Breast epithelium (tissue), 4 donors: ENCODE results near the gene ADGB. TPM values are rescaled to one million over a fixed set of nuclear protein-coding genes. Genes with fewer than 3 reads are reported as not detected.

ENCODE experiments used
- DNase-seq, 2 donors: peaks; one replicate each; pipeline ENCODE4 v3.0.0-alpha.2; 2019; ENCODE audit warnings: low spot score in 2 of 2
- H3K27ac ChIP-seq, 2 donors: fragments of 200-600 bp; sonication (generic) in 1 of 2; one replicate each; pipeline ENCODE4 v1.5.1; 2016 to 2019; ENCODE audit warnings: mild to moderate bottlenecking in 1 of 2
- H3K27me3 ChIP-seq, 2 donors: fragments of 200-600 bp; sonication (generic) in 1 of 2; one replicate each; pipeline versions ENCODE4 v1.5.1 to v1.6.0; 2017 to 2019; ENCODE audit warnings: control low read depth in 1 of 2, mild to moderate bottlenecking in 1 of 2
- H3K36me3 ChIP-seq: fragments of 200-600 bp; one replicate; pipeline ENCODE4 v1.5.1; 2019
- H3K4me1 ChIP-seq, 2 donors: fragments of 200-600 bp; sonication (generic); one replicate each; pipeline ENCODE4 v1.5.1; 2016 to 2019; ENCODE audit warnings: control low read depth in 1 of 2
- H3K4me3 ChIP-seq, 3 donors: fragments of 200-600 bp; sonication (generic); 1 replicate in 2 of 3; 2 replicates in 1 of 3; pipeline ENCODE4 v1.5.1; 2016 to 2019; ENCODE audit warnings: mild to moderate bottlenecking in 3 of 3, moderate library complexity in 2 of 3
- H3K9me3 ChIP-seq, 2 donors: fragments of 200-600 bp; sonication (generic) in 1 of 2; one replicate each; pipeline ENCODE4 v1.5.1; 2016 to 2019; ENCODE audit warnings: control low read depth in 1 of 2
- CTCF ChIP-seq, 3 donors: fragments of 450-650 bp; IDR thresholded peaks; one replicate each; pipeline ENCODE4 v1.5.1; 2016 to 2017; ENCODE audit warnings: antibody characterized with exemption in 3 of 3, mild to moderate bottlenecking in 3 of 3, moderate library complexity in 3 of 3
- POLR2A ChIP-seq: fragments of 450-650 bp; IDR thresholded peaks from one replicate; pipeline ENCODE4 v1.6.1; 2016; ENCODE audit warnings: antibody characterized with exemption, mild to moderate bottlenecking, moderate library complexity
- POLR2AphosphoS5 ChIP-seq, 3 donors: sonication (generic); formaldehyde crosslinking; IDR thresholded peaks; one replicate each; pipeline ENCODE4 v1.6.1; 2017; ENCODE audit warnings: antibody characterized with exemption in 3 of 3
- intact Hi-C: fragments of 100-400 bp; cut with DNase I; formaldehyde crosslinking; loops from one replicate; pipeline ENCODE4 v1.15.1; 2023; ENCODE audit warnings: low total_unique reads
- total RNA-seq, 3 donors: library from RNA; depleted of rRNA; stranded (reverse); fragments of >200 nt; gene quantifications; one replicate each; pipeline ENCODE4 v1.1.0, GENCODE V29; 2016

ADGB gene
- total RNA-seq, 3 donors from 2014 or later, result not detected

- Histone ChIP-seq H3K4me3 (no peak overlapping the region), H3K36me3 (no peaks in the 10 kb centered on the region), H3K4me1 (no peaks in the 10 kb centered on the region), H3K27me3 (no peaks in the 10 kb centered on the region), H3K27ac (no peak overlapping the region), H3K9me3 (no peaks in the 10 kb centered on the region)
- intact Hi-C loops, result no loop called here
- no peak for DNase-seq
- no peak for TF ChIP-seq POLR2A
- TF ChIP-seq POLR2AphosphoS5 (IDR thresholded peaks at IDR 0.05), result no peak
- no peak for TF ChIP-seq CTCF (IDR thresholded peaks at IDR 0.05)
Measured at GRCh38 chr6:146697921-146698320, 99.1 kb downstream of the ADGB start.

DNA sequence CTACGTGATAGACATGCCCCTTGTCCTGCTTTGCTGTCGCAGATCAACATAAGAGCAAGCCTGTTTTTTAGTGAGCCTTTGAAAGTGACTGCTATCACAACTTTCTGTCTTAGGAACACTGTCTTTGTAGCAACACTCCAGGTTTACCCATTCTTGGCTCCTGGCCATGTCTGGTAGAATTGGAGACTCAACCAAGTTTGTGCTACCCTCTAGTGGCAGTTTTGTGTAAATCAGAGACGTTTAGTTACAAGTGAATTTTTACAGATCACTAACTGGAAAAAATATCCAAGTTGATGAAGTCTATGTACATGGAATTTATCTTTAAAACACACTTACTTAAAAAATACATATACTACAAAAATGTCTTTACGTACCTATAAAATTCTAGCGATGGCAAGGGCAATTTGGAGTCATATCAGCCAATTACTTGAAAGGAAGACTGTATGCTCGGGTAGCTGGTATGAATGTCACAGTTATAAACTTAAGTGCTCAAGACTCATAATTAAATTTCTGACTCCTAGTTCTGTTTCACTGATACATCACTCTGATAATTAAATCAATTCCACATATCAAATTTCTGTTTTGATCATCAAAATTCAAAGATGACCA, 101.4 kb downstream of the ADGB start:
- H3K4me1 ChIP-seq, result no peaks in the 10 kb centered on the region
- intact Hi-C loops, result no loop called here
- no peaks in the 10 kb centered on the region for H3K27me3 ChIP-seq
- H3K4me3 ChIP-seq, result no peak overlapping the region
- TF ChIP-seq POLR2AphosphoS5 (IDR thresholded peaks at IDR 0.05) (no peak), CTCF (IDR thresholded peaks at IDR 0.05) (peak; percentile 67 to 72 (median 68)), POLR2A (no peak)
- no peaks in the 10 kb centered on the region for H3K9me3 ChIP-seq
- H3K36me3 ChIP-seq, result no peaks in the 10 kb centered on the region
- no peak overlapping the region for H3K27ac ChIP-seq
- DNase-seq, result peak; percentile 62 to 63

DNA sequence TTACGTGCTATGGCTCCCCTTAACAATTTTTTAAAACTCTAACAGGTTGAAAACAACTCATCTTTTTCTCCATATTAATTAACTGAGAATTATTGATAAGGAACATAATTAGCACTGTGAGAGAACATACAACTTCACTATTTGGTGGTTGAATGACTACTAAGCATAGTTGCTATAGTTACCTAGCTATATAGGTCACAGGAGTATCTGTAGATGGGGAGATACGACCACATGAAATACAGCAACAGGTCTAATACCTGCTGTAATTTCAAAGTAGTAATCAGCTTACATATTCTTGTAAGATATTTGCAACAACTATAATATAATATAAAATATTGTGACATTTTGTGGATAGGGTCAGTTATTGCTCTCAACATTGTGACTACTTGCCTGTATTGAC, 102.9 kb downstream of the ADGB start:
- TF ChIP-seq POLR2AphosphoS5 (IDR thresholded peaks at IDR 0.05) (no peak), POLR2A (no peak), CTCF (IDR thresholded peaks at IDR 0.05) (no peak)
- Histone ChIP-seq H3K4me3 (no peak overlapping the region), H3K9me3 (no peaks in the 10 kb centered on the region), H3K36me3 (no peaks in the 10 kb centered on the region), H3K27ac (no peak overlapping the region), H3K4me1 (no peaks in the 10 kb centered on the region), H3K27me3 (no peaks in the 10 kb centered on the region)
- intact Hi-C loops, result no loop called here
- DNase-seq, result no peak

GRCh38 chr6:146709036-146709622, 110.4 kb downstream of the ADGB start:
- H3K36me3 ChIP-seq, result no peaks in the 10 kb centered on the region
- H3K27me3 ChIP-seq, result no peaks in the 10 kb centered on the region
- H3K27ac ChIP-seq, result no peak overlapping the region
- H3K4me3 ChIP-seq, result no peak overlapping the region
- no peaks in the 10 kb centered on the region for H3K4me1 ChIP-seq
- H3K9me3 ChIP-seq, result peaks cover 3 to 12% of the 10 kb centered on the region in 2 donors
- intact Hi-C loops, result no loop called here
- DNase-seq, result no peak
- TF ChIP-seq POLR2AphosphoS5 (IDR thresholded peaks at IDR 0.05) (no peak), POLR2A (no peak), CTCF (IDR thresholded peaks at IDR 0.05) (no peak)

DNA sequence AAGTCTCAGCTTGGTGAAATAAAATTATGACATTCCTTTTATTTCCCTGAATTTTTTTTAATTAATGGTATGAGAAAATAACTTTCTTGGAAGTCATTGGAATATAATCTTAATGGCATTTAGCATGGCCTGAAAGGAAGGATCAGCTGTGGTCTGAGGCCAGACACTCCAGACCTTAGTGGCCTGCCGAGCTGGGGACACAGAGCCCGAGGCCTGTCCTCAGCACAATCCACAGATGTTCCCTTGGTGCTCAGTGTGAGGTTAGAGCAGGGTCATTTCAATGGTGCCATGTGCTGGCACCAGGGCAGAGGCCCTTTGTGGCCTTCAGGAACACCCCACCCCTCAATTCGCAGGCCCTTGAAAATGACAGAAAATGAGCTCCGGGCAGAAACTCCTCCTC, 120.6 kb downstream of the ADGB start:
- Histone ChIP-seq H3K27ac (no peak overlapping the region), H3K27me3 (no peaks in the 10 kb centered on the region), H3K4me3 (no peak overlapping the region), H3K36me3 (no peaks in the 10 kb centered on the region), H3K9me3 (no peaks in the 10 kb centered on the region), H3K4me1 (no peaks in the 10 kb centered on the region)
- intact Hi-C loops, result no loop called here
- TF ChIP-seq POLR2A (no peak), CTCF (IDR thresholded peaks at IDR 0.05) (no peak), POLR2AphosphoS5 (IDR thresholded peaks at IDR 0.05) (no peak)
- no peak for DNase-seq
